ENCODE results near the gene SNX33.
"Not testable (repeated sequence)": the region's sequence is repeated elsewhere in the genome, so short reads cannot be mapped to it uniquely, and the experiment has no call there.

The SNX33 gene

DNA sequence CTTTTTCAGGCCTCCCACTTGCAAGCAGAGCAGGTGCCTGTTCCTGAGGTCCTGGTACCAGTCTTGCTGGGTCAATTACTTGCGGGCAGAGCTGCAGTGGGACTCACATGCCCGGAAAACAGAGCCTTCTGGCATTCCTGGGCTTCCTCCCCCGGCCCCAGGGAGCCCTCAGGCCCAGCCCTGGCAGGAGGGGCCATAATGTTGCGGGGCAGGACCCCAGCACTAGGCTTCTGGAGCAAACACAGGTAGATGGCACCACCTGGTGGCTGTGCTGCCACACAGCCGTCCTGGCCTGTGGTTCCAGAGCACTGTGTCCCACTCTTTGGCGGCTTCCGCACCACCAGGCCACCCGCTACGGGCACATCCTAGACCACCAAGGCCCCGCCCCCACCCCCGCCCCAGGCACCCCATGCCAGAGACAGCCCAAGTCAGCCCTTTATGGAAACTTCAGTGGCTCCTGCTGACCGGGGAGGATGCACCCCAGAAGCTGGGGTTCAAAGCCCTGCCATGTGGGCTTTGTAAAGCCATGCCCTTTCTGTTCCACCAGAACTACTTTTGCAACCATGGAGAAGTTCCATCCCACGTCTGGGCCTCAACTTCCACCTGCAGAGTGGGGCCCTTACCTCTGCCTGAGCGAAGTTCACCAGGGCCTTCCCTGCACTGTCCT, 36.1 kb downstream of the SNX33 start:
- Mint-ChIP-seq H3K4me1 (peaks cover 12% of the 10 kb centered on the region), H3K36me3 (ENCODE audit: low read depth) (peaks cover 12% of the 10 kb centered on the region)
- TF ChIP-seq, protein P1, sequence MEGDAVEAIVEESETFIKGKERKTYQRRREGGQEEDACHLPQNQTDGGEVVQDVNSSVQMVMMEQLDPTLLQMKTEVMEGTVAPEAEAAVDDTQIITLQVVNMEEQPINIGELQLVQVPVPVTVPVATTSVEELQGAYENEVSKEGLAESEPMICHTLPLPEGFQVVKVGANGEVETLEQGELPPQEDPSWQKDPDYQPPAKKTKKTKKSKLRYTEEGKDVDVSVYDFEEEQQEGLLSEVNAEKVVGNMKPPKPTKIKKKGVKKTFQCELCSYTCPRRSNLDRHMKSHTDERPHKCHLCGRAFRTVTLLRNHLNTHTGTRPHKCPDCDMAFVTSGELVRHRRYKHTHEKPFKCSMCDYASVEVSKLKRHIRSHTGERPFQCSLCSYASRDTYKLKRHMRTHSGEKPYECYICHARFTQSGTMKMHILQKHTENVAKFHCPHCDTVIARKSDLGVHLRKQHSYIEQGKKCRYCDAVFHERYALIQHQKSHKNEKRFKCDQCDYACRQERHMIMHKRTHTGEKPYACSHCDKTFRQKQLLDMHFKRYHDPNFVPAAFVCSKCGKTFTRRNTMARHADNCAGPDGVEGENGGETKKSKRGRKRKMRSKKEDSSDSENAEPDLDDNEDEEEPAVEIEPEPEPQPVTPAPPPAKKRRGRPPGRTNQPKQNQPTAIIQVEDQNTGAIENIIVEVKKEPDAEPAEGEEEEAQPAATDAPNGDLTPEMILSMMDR (IDR thresholded peaks at IDR 0.05), result peak; percentile 80
- not testable (repeated sequence) for H3K9me3 Mint-ChIP-seq; H3K4me3 Mint-ChIP-seq; H3K27me3 Mint-ChIP-seq (ENCODE audit: low read depth, poor library complexity); H3K27ac Mint-ChIP-seq
- peak; percentile 88 for DNase-seq

DNA sequence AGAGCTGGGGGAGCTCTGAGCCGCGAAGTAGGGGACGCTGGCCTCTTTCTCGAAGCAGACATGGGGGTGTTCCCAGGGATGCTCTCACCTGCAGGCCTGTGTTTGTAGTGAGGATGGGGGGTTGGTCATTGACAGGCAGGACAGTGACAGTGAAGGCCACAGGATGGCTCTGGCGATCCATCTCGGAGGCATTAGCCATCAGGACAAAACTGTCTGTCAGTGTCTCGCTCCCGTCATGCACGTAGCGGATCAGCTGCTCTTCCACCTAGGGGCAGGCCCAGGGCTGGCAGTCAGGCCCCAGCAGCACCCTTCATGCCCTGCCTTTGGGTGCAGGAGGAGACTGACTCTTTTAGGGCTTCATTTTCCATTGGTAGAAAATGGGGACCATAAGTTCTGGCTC, 36.9 kb downstream of the SNX33 start:
- Mint-ChIP-seq H3K27ac (no peak overlapping the region), H3K4me3 (no peak overlapping the region)
- TF ChIP-seq, protein P1 (IDR thresholded peaks at IDR 0.05), result no peak

DNA sequence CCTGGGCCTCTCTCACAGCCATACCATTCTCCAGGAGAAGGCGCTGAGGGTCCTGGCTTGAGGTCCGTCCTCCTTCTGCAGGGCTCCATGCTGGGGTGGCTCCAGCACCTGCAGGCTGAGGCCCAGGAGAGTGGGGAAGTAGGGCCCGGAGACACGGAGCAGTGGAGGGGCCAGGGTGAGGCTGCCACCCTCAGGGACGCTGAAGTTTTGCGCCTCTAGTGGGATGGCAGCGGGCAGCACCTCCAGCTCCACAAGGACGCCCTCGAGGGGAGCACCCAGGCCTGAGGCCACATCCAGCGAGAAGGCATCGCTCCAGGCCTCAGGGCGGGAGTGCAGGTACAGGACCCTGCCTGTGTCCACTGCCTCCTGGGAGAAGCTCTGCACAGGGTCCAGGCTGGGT, 37.5 kb downstream of the SNX33 start:
- Mint-ChIP-seq H3K4me3 (no peak overlapping the region), H3K27me3 (ENCODE audit: low read depth, poor library complexity) (no peaks in the 10 kb centered on the region), H3K27ac (no peak overlapping the region), H3K36me3 (ENCODE audit: low read depth) (peaks cover 8% of the 10 kb centered on the region), H3K9me3 (no peaks in the 10 kb centered on the region), H3K4me1 (peaks cover 11% of the 10 kb centered on the region)
- DNase-seq, result no peak
- TF ChIP-seq, protein P1 (IDR thresholded peaks at IDR 0.05), result no peak

More for the DNA sequence above, 36.9 kb downstream of the SNX33 start:
- peaks cover 8% of the 10 kb centered on the region for H3K36me3 Mint-ChIP-seq (ENCODE audit: low read depth)
- no peaks in the 10 kb centered on the region for H3K9me3 Mint-ChIP-seq
- H3K27me3 Mint-ChIP-seq (ENCODE audit: low read depth, poor library complexity), result no peaks in the 10 kb centered on the region
- peaks cover 12% of the 10 kb centered on the region for H3K4me1 Mint-ChIP-seq
- DNase-seq, result no peak

DNA sequence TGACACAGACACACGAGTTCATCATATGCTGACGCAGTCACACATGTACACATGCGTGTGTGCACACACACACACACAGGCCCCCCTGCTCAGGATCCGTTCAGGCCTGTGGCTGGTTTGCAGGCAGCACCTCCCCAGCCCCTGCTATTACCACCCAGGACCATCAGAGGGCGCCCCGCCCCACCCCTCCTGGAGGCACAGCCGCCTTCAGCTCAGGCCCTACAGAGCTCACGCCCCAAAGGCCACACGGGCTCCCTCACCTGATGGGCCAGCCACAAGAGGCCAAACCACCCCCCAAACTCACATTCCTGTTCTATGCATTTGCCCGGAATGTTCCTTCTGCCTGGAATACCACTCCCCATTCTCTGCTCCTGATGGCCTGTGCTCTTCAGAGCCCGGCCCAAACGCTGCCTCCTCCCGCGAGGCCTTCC, 38.5 kb downstream of the SNX33 start:
- not testable (repeated sequence) for H3K9me3 Mint-ChIP-seq; H3K4me1 Mint-ChIP-seq; H3K36me3 Mint-ChIP-seq (ENCODE audit: low read depth); H3K27me3 Mint-ChIP-seq (ENCODE audit: low read depth, poor library complexity); H3K4me3 Mint-ChIP-seq; H3K27ac Mint-ChIP-seq
- TF ChIP-seq, protein P1 (IDR thresholded peaks at IDR 0.05), result peak; percentile 78
- peak; percentile 92 for DNase-seq

DNA sequence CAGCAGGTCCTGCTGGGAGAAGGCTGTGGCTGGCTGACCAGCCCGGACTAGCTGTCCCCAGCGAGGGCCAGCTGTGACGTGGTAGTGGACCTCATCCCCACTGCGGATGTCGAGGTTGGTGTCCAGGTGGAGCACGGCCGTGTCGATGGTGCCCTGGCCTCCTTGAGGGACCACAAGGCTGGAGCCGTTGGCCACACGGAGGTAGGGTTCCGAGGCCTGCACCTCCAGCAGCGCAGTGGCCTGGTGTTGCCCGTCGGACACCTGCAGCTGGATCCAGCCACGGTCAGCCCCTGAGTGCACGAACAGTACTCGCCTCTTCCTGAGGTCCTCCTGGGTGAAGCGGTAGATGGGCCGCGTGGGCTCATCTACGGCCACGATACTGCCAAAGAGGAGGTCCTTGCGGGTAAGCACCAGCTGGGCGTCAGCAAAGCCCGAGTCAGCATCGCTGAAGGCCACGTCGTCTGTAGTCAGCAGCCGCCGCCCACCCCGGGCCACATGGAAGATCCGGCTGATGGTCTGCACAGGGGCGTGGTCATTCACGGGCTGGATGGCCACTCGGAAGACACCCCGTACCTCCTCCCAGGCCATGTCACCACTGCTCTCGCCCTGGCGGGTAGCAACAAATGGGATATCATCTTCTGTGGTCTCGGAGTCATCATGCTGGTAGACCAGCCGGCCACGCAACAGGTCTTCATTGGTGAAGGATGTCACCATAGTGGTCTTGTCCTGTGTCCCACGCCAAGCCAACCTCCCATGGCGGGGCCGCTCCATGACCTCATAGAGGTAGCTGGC, 40.0 kb downstream of the SNX33 start:
- TF ChIP-seq, protein P1 (IDR thresholded peaks at IDR 0.05), result no peak
- H3K9me3 Mint-ChIP-seq, result no peaks in the 10 kb centered on the region
- H3K36me3 Mint-ChIP-seq (ENCODE audit: low read depth), result peaks cover 8% of the 10 kb centered on the region
- H3K27me3 Mint-ChIP-seq (ENCODE audit: low read depth, poor library complexity), result no peaks in the 10 kb centered on the region
- H3K4me3 Mint-ChIP-seq, result no peak overlapping the region
- DNase-seq, result no peak
- H3K27ac Mint-ChIP-seq, result no peak overlapping the region
- H3K4me1 Mint-ChIP-seq, result peaks cover 13% of the 10 kb centered on the region

DNA sequence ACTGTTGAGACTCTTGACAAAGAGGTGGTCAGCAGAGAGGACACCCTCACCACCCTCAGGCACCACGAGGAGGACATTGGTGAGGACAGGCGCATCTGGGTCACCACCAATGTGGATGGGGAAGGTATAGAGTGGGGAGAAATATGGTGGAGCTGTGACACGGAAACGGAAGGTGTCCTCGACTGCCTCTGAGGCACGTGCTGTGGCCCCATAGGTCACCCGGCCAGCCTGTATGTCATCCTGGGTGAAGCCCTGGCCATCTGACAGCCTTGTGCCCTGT, 40.5 kb downstream of the SNX33 start:
- DNase-seq, result no peak
- Mint-ChIP-seq H3K27me3 (ENCODE audit: low read depth, poor library complexity) (no peaks in the 10 kb centered on the region), H3K36me3 (ENCODE audit: low read depth) (peaks cover 8% of the 10 kb centered on the region), H3K27ac (no peak overlapping the region), H3K4me1 (peaks cover 13% of the 10 kb centered on the region), H3K9me3 (no peaks in the 10 kb centered on the region), H3K4me3 (no peak overlapping the region)
- TF ChIP-seq, protein P1 (IDR thresholded peaks at IDR 0.05), result no peak
